GM21576 (cell line): ENCODE results near the gene KIAA1614.

ENCODE experiments used
- ATAC-seq: cut with Tn5 transposase; IDR thresholded peaks from one replicate; pipeline ENCODE4 v1.9.1; 2021; ENCODE audit warnings: mild to moderate bottlenecking, moderate library complexity; ENCODE audit not compliant: unreplicated experiment

The KIAA1614 gene, protein sequence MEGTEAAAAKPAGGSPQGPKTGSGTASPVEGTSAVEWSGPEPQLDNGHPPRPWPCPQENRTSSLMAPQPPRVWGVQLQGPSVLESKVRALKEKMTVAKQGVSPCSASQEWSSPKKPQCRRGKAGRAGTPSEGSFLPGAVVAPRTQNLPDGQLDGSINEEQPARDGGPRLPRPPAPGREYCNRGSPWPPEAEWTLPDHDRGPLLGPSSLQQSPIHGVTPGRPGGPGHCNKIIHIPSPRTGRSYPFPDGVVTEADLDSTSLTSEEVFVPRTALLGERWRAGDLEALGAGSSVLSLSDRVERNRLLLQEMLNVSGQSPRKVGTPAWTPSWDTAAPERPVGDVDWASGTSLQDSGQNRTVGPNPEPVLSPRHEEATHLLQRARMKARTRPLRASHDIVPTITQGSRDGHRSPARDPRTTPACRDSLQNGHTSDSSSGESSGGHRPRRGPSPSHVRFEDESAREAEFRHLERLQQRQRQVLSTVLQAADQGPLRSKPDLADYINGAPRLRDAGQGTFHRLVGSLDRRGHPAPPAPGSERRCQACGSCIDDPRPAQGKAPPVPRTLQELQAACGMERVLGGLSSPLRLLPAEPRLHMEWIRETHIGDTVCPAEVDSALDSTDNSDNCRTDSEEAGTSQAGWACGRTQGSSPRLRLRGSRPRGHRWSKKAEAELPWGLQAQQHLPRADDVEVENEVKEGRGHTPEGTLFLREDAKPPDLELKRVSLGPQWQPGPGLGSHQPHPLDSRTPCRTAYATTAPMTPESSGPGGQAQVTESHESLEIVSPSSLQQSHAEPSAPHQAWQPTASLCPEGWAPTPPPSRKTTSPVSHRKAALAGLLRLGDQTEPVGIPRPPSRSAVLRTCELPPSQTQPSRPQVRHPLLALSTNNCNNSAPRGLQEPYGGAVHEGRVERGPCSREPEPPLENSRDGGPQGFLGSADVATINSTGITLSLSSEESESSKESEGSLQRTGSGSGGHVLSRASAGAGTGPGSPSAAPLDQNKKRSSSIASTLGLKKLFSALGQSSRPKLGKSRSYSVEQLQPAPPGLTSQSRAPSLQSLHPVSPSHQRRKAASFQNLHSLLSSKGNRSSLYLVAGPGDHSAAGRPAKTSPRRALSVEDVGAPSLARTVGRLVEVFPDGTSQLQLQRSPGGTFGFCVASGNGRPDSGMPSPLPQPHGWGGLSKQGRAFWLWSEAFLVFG

DNA sequence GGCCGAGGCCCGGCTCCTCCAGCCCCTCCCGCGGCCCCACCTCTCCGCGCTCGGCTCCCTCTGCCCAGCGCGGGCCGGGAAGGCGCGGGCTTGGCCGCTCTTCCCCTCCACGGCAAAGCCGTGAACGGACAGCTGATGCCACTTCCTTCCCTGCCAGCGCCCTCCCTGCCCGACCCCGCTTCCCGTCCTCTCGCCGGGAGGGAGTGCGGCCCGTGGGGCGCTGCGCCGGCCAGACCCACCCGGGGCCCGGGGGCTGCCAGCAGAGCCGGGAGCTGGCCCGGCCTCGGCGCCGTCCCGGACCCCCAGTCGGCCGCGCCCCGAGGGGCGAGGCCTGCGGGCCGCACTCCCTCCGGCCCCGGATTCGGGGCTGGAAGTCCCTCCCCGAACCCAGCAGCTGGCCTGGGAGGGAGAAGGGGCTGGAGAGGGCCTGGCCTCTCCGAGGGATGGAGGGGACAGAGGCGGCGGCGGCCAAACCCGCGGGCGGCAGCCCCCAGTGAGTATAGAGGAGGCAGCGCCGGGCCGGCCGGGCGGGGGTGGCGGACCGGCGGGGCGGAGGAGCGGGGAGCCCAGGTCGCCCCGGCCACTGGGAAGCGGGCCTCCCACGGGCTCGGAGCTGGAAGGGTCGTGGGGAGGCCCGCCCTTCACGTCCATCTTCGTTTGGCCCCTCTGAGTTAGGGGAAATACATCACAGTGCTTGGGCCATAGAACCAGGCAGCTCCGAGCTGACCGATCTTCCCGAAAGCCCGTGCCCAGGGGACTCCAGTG is at the start of gene KIAA1614:
Gene KIAA1614, plus strand, starts transcription at position 97 of the 765 bp plus-strand sequence. Its CDS starts 347 bp downstream, at position 444.
- ATAC-seq, result no peak

DNA sequence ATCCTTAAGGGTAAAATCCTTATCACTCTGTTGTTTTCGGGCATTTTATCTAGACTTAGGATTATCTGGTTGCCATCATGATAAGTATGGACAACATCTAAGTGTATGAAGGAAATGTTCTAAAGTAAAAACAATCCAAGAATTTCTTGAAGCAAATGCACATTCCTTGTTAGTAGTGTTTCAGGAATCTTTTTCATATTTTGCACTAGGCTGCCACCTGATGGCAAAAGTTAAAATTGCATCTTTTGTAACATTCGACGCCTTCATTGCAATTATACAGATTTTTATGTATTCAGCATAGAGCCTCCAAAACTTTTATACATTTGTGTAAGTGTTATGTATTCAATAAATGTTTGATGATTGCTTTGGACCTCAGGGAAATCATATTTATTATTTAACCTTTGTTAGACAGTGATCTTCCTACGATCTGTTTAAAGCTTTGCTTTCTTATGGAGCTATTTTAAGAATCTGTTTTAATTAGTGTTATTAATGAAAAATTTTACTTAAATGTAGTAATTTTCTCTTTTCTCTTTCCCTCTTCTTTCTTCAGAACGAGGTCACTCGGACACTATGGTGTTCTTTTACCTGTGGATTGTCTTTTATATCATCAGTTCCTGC is 49.4 kb upstream of the KIAA1614 start:
- no peak for ATAC-seq

DNA sequence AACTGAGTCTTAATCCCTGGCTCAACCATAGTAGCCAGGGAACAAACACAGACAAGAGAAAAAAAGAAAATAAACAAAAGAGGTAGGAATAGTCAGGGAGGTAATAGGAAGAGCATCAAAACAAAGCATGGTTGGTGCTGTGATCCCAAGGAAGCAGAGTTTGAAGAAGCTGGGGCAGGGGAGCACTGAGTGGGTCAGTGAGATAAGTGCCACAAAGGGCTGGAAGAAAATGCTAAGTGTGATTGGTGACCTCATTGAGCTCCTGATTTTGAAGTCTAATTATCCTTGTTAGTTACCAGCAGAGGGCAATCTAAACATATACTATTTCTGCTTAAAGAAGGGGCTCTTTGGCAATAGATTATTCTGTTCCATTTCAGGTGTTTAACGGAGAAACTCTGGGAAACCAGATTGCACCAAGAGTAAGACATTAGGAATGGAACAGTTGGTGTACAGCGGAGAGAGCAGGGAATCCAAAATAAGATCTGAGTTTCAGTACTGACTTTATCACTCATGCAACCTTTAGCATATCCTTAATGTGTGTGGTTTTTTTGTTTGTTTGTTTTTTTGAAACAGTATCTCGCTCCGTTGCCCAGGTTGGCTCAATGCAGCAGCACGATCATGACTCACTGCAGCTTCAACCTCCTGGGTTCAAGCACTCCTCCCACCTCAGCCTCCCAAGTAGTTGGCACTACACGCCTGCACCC is 30.7 kb upstream of the KIAA1614 start:
- ATAC-seq, result no peak

DNA sequence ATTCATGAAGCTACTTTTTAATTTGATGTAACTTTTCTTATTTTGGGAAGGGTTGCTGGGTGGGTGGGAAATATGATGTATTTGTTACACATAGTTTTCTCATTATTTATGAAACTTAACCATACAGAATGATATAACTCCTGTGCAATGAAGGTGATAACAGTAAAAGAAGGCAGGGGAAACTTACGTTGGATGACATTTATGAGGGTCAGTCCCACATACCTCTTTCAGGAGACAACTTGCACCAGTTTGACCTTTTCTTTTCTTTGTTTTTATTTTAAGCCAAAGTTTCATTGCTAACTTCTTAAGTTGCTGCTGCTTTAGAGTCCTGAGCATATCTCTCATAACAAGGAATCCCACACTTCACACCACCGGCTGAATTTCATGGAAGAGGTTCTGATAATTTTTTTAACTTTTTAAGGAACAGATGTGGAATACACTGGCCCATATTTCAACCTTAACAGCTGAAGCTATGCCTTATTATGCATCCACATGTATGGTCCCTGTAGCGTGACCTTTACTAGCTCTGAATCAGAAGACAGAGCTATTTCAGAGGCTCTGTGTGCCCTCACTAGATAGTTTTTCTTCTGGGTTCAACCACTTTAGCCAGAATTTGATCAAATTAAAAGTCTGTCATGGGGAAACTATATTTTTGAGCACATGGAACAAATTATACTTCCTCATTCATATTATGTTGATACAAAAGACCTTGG is 28.0 kb upstream of the KIAA1614 start:
- ATAC-seq, result no peak

DNA sequence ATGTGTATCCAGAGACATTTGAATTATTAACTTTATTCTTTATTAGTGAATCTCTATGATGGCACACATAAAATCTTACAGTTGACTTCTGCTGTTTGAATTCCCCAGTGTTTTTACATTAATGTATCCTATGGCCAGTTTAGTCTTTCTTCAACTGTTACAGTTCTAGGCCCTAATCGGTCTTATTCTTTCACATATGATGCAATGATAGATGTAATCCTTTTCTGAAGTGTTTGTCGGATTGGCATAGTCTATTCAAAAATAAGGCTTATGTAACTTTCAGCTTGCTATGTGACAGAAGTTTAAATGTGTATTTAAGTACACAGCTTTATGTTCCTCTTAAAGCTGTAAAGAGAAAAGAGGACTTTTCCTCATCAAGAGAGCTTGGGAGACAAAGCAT is 26.4 kb upstream of the KIAA1614 start:
- ATAC-seq, result no peak

DNA sequence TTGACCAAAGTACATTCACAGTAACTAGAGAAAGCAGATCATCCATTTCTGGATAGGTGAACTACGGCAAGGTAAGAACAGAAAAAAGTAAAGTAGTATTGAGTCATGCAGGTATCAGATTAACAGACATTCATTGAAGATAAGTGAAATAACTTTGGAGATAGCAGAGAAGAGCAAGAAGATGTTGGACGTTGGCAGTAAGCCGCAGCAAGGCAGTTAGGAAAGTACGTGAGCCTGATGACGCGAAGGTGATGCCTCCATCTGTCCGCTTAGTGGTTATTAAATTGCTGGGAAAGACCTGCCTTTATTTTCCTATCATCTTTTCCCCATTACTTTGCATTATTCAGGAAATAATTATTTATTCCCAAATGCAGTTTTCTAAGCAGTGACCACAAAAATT is 24.9 kb upstream of the KIAA1614 start:
- ATAC-seq, result no peak

DNA sequence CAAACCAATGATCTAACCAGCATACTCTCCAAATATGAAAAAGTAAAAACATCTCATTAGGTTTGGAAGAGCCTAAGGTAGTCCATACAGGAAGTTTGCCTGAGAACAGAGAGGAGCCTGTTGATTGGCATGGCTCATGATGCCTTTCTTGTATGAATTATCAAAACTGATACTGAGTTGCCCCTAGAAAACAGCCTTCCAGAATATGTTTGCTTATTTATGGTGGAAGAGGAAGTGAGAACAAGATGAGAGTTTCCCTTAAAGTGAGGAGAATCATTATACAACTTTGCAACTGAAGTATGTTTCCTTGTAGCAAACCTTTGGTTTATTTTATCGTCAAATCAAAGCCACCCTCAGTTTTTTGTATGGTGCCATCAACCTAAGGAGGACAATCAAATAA is 23.8 kb upstream of the KIAA1614 start:
- peak; percentile 83 for ATAC-seq

DNA sequence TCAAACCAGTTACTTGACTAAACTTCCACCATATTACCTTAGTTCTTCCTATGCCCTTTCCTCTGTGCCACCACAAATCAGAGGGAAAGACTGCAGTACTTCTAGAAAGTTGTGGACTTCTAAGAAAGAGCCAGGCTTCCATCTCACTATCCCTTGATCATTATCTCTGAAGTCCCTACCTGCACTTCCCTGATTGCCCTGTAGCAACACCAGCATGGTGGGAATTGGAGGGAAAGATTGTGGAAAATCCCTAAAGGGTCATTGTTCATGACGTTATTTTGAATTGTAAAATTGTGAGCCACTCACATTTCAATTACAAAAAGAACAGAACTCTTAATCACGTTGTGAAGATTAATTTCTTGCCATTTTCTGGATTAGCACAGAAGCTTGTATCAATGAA is 23.4 kb upstream of the KIAA1614 start:
- no peak for ATAC-seq

DNA sequence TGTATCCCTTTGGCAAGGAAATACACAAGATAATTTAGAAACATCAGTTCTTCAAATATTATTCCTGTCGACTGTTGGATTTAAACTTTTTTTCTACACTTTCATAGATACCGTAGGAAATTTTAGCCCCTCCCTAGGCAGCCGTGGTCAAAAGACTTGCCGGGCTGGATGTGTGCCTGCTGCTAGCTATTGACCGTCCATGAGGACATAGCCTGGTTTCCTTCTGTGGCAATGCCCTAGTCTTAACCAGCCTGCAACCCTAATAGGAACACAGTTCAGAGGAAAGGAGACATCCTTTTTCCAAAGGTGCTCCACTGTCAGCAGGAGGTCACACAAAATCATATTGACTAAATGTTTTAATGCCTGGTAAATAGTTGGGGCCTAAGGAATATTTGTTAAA is 20.4 kb upstream of the KIAA1614 start:
- no peak for ATAC-seq

DNA sequence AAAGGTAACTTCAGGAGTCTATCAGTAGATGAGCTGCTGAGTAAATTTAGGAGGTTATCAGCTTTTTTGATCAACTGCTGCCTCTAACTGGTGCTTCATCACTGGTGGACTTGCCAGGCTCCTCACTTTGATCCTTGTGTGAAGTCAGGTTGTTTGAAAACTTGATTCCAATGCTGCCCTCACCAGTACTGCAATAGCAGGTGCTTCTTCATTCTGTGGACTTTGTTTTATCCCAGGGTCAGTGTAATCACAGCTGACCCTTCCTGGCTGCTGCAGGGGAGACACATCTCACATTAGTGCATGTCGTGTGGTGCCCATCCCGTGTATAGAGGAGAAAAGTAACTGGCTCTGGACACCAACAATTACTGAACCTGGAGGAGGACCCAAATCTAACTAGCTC is 20.0 kb upstream of the KIAA1614 start:
- ATAC-seq, result no peak

DNA sequence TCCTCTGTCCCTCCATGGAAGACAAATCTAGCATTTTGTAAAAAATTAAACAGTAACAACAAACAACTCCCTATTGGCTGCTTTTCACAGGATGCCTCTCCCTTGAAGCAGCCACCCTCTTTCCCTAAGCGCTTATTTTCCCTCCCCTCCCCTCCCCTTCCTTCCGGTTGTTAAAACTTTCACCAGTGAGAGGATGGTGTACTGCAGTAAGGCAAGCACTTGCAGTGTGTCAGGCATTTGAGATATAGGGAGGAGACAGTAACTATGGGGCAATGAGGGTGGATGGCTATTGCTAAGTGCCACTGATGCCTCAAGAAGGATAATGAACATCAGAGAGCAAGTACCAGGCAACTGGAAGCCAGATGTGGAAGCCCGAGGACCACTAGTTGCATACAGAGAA is 19.1 kb upstream of the KIAA1614 start:
- no peak for ATAC-seq

DNA sequence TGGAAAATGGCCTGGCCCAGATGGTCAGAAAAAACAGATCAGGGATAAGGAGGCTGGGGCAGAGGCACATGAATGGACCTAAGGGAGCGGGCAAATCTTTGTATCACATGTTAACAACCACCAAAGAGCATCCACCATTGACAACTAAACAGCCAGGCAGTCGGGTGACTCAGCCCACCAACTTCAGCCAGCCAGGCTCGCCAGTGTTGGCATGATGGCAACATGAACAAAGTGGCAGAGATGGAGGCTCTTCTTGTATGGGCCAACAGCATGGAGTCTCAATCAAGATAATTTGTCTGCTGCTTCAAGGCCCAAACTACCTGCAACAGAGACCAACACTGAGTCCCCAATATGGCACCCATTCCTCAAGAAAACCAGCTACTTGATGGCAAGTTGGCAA is 16.5 kb upstream of the KIAA1614 start:
- no peak for ATAC-seq

DNA sequence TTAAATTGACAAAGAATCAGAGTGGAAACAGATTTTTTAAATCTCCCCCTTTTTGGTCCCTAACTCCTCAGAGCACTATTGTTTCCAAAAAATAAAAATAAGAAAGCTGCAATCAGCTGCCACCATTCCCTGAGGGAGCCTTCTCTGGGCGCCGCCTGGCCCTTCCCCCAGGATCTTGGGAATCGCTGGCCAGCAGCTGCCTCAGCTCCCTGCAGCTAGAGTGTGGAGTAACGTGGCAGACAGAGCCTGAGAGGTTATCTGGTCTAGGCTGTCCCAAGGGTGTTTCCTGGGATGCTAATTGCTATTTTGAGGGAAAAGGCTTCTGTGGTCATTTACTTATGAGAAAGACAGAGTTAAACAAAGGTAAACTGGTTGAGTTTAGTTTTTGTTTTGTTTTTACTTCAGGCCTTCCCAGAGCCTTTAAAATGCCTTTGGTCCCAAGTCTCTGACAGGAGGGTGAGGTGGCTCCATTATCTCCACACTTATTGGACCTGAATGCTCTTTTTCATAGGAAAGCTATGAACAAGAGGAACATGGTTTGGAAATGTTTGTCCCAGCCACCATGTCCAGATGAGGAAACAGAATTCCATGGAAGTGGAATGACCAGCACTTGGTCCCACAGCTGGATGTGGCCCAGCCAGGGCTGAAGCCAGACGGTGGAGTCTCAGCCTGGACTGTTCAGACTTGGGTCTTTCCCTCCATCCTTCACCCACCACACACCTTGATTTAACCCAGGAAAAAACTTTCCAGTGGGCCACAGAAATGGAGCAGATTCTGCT is 14.1 kb upstream of the KIAA1614 start:
- ATAC-seq, result no peak

DNA sequence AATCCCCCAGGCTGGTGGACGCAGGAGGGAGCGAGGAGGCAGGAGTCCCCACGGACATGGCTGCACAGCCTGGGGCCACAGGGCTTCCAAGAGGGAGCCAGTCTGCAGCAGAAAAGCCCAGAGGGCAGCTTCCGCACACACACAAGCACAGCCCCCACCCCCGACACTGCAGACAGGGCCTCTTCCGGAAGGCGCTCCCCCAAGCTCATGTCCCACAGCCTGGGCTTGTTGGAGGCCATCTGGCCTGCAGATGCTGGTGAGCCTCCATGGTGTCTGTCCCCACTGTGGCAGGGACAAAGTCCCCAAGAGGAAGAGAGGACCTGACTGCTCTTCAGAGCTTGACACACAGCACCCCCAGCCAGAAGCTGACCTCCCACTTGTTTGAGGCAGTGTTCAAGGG is 13.4 kb upstream of the KIAA1614 start:
- no peak for ATAC-seq

DNA sequence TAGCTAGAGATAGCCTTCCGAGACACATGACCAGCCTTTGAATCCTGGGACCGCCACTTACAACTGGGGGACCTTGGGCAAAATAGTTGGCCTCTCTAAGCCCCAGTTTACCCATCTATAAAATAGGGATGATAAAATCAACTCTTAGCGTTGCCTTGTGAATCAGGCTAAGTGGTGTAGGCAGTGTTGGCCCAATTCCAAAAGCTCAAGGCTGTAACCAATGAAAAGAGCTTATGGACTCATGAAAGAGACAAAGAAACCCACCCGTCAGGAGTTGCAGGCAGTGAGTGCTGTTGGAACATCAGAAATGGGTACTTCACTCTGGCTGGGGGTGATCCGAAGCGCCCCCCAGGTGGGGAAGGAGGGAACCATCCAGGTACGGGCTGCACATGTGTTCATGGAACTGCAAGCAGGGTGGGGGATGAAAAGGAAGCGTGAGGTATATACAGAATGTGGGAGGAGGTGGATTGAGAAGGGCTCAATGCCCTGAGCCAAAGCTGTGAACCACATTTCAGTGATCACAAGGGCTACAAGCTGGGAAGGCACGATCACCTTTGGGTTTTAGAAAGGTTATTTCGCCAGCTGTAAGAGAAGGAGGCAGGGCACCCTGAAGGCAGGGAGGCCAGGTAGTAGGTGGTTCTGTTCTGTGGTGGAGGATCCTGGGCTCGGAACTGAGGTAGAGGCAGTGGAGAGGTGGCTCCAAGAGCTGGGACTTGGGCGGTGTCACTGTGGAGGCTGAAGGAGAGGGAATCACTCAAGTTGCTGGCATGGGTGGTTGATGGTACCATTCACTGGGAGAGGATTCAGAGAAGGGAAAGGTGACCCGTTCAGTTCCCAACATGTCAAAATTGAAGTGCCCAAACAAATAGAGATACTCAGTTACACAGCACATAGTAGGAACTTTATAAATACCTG is 11.4 kb upstream of the KIAA1614 start:
- no peak for ATAC-seq

DNA sequence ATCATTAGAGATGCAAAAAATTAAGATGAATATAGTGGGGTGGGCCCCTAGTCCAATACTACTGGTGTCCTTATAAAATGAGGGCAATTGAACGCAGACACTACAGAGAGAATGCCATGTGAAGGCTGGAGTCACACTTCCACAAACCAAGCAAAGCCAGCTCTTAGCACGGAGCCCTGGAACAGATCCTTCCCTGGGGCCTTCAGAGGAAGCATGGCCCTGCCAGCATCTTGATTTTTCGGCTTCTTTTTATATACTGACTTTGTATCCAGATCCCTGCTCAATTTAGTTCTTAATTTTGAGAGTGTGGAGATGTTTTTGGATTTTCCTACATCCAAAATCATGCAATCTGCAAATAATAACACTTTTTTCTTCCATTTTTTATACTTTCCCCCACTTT is 10.2 kb upstream of the KIAA1614 start:
- ATAC-seq, result no peak

DNA sequence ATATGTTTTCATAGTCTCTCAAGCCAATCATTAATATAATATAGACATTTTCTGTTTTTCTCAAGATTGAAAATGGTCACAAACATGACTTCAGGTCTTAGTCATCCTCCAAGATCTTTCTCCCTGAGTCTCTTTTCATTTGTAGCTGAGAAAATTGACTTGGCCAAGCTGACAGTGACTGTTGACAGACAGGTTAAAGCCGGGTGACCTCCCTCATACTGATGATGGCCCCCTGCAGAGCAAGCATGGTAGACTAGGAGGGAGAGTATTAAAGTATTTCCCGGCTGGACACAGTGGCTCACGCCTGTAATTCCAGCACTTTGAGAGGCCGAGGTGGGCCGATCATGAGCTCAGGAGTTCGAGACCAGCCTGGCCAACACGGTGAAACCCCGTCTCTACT is 6.8 kb upstream of the KIAA1614 start:
- no peak for ATAC-seq
